GM18526 (cell line): Measurements from ENCODE around the gene SLC29A3.

Source experiments
- POLR2A ChIP-seq: IDR thresholded peaks from 3 replicates; pipeline ENCODE4 v1.6.1; 2011; ENCODE audit not compliant: insufficient read length; ENCODE audit errors: extremely low read depth

SLC29A3 gene

DNA sequence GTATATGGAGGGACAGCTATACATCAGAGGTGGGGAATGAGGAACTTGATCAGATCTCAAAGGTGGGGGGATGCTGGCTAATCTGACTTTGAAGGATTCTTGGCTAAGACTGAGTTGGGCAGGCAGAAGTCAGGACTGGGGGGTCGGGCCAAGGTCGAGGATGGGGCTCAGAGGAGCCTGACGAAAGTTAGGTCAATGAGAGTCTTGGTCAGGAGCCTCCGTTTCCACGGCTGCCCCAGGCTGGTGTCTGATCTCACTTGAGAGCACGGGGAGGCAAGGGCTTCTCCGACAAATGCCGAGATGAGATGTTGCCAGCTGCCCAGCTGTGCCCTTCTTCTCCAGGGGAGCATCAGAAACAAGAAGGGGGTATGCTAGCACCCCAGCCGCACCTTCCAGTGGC, 5.7 kb downstream of the SLC29A3 start:
- no peak for TF ChIP-seq POLR2A

DNA sequence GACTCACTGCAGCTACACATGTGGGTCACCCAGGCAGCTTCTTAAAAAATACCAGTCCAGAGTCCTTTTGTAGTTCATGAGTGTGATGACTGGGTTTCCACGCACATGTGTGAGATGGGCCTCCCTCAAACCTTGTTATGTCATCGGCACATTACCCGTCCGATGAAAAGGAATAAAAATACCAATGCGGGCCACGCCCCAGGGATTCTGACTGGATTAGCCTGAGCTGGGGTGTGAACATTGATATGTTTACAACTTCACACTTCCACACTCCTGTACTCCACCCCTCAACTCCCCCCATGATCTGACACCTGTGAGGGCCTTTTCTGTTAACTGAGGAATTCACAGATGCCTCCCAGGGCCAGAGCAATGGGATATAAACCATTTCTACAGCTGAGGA, 6.2 kb downstream of the SLC29A3 start:
- no peak for TF ChIP-seq POLR2A

DNA sequence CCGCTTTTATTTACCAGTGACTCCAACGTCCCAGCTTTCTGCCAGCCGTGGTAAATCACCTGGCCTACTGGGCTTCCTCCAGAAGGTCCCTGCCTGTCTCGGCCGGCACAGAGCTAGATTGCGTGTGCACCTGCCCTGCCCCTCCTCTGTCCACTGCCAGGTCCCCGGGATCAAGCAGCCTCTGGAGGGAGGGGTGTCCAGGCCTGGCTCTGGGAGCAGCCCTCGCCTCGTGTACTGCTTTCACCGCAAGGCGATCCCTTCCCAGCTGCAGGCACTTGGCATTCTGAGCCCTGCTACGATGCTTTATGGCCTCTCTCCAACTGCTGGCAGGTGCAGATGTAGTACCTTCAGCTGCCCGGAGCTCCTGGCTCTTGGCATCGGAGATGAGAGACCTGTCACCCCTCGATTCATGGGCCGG, 7.4 kb downstream of the SLC29A3 start:
- no peak for TF ChIP-seq POLR2A

DNA sequence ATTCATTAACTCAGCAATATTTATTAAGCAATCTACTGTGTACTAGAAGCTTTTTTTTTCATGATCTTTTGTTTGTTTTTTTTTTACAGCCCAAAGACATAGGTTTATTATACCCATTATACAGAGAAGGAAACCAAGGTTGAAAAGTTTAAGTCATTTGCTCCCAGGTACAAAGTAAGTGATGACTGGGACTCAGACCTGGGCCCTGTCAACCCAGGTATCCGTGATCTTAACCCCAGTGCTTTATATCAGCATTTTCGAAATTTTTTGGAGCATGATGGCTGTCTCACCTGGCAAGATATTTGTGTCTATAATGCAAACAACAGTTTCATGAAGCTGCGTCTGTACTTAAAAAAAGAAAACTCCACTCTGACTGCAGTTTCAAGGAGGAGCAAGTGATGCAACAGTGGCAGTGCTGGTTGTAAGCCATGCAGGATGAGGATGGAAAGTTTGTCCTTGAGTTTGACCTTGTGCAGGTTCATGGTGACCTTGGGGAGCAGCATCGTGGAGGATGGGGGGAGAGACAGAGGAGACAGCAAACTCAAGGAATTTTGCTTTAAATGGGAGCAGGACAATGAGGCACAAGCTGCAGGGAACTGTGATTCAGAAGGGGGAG, 11.8 kb downstream of the SLC29A3 start:
- TF ChIP-seq POLR2A: no peak

DNA sequence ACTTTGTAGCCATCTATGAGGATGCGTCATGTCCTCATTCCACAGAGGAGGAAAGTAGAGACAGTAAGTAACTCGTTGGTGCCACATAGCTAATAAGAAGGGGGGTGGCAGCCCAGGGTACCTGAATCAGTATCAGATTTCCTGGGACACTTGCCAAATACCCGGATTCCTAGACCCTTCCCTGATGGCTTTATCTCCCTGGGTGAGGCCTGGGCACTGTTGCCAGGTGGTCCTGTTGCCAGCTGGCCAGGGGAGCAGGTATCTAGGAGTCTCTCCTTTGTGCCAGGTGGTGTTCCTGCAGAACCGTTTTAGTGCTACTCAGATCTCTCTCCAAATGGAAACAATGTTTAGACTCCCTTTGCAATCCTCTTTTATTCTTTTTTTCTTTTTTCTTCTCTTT, 12.7 kb downstream of the SLC29A3 start:
- no peak for TF ChIP-seq POLR2A

DNA sequence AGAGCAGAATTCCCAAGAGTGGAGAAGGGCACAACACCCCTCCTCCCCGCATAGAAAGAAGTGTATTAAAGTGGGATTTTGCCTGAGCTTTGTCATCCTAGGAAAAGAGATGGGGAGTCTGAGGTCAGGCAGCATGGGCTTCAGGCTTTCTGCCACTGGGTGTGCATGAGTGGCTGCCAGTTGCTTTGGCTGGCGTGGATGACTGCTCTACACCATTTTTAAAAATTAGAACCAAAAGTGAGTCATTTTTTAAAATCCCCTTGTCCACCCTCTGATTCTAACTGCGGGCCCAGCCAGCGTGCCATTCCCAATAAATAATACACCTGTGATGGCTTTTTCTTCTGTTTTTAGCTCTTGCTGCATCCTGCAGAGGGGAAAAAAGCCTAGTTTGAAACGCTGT, 13.4 kb downstream of the SLC29A3 start:
- TF ChIP-seq POLR2A: no peak

DNA sequence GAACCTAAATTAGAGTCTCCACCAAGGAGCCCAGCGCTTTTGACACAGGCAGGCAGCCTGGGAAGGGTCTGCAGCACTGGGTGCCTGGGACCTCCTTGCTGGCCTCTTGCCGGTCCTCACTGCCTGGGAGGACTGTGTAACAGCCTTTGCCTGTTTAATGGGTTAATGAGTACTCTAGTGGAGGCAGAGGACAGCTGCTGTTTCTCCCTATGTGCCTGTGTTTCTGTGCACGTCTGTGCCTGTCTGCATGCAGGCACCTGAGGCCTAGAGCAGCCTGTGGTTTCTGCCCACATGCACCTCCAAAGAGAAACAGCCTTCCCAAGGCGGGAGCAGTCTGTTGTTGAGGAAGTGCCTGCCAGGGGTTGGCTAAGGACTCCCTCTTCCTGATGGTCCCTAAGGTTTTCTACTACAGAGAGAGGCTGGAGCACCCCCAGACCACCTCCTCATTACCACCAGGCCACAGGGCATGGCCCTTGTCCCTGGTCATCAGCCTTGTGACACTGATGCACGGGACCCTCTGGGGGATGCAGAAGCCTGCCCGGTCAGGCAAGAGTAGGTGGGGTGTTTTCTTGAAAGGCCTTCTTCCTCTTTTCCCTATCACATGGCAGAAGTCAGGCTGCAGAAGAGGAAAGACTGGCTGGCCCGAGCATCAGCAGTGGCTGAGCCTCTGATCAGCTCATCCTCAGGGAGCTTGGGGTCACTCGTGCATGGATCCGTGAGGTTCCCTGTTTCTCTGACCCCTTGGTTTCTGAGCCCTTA, 14.2 kb downstream of the SLC29A3 start:
- TF ChIP-seq POLR2A: no peak

DNA sequence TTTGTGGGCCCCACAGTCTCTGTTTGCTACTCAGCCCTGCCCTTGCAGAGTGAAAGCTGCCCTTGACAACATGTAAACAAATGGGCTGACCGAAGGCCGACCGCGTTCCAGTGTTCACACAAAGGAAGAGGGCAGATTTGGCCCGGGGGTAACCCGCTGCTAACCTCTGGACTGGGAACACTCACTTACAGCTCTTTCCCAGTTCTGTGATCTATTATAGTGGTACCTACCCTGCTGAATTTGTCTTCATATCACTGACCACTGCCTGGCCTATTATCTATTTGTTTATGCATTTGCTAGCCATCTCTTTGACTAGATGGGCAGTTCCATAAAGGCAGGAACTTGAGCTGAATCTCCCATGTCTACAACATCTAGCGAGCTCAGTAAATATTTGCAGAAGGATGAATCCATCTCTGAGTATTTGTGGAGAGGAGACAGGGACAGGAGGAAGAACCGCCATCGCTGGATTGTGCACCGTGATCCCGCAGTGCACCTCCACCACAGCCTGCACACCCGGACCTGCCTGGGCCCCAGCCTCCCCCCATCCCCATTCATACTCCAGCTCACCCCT, 15.2 kb downstream of the SLC29A3 start:
- no peak for TF ChIP-seq POLR2A

DNA sequence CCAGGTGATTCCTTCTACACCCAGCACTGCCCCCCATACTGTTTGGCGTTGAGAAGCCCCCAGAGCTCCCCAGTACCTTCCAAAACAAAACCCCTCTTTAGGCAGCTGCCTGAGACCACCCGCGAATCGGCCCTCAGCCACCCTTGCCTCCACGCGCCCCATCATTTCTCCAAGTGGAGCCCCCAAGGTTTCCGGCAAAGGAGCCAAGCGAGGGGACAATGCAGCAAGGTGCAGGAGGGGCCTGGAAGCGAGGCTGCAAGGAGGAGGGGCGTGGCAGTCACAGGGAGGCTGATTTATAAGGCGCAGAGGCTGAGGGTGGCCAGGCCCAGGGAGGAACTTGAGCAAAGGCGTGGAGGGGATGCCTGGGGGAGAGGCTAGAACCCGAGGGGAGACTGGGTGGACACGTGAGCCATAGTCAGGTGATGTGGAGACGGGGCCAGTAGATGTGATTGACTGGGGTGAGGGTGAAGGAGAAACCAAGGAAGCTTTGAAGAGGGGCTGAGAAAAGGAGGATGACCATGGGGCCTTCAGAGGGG, 16.2 kb downstream of the SLC29A3 start:
- TF ChIP-seq POLR2A: no peak

DNA sequence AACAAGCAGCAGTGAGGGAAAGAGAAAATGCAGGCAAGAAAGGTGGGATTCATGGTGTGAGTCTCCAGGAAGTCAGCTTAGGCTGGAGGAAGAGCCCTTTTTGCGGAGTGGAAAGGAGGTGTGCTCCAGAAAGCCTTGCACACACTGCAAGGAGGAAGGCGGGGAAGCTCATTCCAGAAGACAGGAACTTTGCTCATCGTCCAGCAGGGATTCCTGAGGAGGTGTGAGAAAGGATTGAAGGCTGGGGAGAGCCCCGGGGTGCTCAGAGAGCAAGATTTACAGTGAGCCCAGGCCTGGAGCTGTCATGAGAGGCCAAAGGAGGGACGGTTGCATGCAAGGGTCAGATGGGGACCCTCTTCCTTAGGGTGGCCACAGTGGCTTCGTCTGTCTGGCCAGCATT, 17.6 kb downstream of the SLC29A3 start:
- TF ChIP-seq POLR2A: no peak

DNA sequence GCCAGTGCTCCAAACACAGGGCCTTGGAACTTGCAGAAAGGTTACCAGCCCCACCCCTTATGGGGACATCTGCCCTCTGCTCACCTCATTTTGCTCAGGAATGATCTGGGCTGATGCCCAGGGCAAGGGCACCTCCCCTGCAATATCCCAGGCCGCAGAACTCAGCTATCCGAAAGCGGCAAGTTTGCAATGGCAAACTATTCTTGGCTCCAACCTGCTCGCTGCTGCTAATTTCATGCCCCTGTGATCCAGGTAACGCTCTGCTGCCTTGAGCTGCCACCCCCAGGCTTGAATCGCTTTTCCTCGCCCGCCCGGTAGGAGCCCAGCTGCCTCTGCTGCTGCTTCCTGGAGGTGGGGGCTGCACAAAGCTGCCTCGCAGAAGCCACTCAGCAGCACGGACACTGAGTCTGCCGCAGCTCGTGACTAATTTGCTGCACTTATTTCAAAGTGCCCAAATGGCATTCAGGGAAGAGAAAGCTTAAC, 18.2 kb downstream of the SLC29A3 start:
- no peak for TF ChIP-seq POLR2A

DNA sequence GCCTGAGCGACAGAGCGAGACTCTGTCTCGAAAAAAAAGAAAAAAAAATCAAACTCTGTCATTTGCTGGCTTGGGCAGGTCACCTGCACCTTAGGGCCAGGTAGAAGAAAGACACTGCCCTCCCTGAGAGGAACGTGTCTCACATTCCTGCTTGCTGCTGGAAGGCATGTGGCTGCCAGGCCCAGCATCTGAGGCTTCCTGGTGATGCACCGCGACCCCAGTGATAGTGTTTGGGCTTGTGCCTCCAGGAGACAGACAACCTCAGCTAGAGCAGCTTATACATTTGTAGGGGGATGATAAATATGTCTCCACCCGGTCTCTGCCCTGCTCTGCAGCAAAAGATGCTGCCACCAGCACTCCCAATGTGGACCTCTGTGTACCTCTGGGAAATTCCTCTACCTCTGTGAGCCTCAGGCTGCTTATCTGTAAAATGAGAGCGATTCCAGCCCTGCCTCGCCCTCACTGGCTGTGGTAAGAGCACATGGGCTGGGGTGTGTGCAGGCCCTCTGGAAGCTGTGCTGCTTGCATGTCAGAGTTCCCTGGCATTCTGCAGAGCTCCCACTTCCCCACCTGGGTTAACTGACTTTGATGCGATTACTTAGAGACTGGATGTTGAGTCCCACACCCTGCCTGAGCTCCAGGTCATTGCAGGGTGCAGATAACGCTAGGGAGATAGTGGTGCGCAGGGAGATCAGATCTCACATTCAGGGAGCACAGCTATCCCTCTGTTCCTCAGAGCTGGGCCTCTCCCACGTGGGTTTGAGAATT, 19.9 kb downstream of the SLC29A3 start:
- TF ChIP-seq POLR2A: no peak

DNA sequence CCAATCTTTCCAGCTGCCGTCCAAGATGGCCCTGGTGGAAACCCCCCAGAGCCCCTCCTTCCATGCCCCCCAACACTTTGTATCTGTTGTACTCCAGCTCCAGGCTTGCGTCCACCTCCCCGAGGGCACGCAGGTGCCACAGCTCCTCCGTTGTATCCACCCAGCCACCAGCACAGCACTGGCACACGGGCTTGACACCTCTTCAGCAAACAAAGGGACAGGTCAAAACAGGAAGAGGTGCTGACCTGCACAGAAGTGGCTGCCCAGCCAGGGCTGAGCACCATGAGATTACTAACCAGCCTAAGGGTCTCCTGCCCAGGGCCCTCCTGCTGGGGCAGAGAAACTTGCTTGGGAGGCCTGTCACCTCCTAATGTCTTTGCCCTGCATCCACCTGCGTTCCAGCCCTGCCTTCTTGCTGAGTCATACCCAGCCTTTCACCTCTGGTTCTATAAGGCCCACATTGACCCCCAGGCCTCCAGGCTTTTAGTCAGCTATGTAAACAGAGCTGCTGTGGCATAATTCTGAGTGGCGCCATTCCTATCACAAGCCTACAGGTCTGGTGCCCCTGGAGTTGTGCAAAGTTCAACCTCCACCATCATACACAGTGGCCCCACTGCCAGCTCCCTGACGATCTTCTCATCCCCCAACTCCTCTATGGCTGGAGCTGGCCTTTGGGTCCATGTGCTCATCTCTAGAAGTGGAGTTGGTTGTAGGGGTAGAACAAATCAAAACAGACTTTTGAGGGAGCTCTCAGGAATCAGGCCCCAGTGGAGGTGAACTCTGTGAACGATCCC, 20.9 kb downstream of the SLC29A3 start:
- TF ChIP-seq POLR2A: no peak

DNA sequence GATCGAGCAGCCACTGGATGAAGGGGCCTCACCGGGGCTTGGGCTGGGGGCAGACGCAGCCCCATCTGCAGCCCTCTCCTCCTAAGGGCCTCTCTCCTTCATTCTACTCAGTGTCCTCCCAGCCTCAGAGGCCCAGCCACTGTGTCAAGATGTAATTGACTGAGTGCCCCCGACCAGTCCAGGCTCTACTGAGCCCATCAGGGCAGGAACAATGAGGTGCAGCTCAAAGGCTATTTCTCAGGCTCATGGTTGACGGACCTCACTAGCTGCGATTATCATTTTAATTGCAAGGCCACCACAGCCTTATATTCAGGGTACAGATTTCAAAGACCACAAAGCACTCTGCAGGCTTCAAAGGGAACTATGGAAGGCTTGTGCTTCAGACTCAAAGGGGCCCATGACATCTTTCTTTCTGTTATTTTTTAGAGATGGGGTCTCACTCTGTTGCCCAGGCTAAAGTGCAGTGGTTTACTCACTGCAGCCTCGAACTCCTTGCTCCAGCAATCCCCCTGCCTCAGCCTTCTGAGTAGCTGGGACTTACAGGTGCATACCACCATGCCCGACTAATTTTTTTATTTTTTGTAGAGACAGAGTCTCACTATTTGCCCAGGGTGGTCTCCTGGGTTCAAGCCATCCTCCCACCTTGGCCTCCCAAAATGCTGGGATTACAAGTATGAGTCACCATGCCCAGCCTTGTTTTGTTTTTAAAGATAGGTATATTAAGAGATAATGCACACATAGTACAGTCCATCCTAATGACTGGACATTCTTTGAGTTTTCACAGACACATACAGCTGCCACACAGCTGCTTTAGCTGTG, 23.7 kb downstream of the SLC29A3 start:
- no peak for TF ChIP-seq POLR2A
